Thymus (tissue), 11 donors: ENCODE results near the gene ARPP19. TPM values are rescaled to one million over a fixed set of nuclear protein-coding genes. Genes with fewer than 3 reads are reported as not detected.
"Not testable (repeated sequence)": the region's sequence is repeated elsewhere in the genome, so short reads cannot be mapped to it uniquely, and the experiment has no call there.

Experiments
- DNase-seq, 9 donors: peaks; one replicate each; pipeline ENCODE4 v3.0.0-alpha.2; 2013; ENCODE audit warnings: low spot score in 9 of 9, low read depth in 6 of 9, missing footprints in 1 of 9
- H3K27ac ChIP-seq, 2 donors: one replicate each; pipeline ENCODE4 v1.5.1; 2013; ENCODE audit warnings: control low read depth in 1 of 2, low read depth in 1 of 2, low read length in 1 of 2, mild to moderate bottlenecking in 1 of 2, moderate library complexity in 1 of 2
- H3K27me3 ChIP-seq, 2 donors: one replicate each; pipeline ENCODE4 v1.5.1; 2013; ENCODE audit warnings: low read length in 1 of 2; ENCODE audit not compliant: control insufficient read depth in 2 of 2, insufficient read depth in 1 of 2
- H3K36me3 ChIP-seq, 2 donors: one replicate each; pipeline ENCODE4 v1.5.1; 2013; ENCODE audit warnings: low read length in 1 of 2, mild to moderate bottlenecking in 1 of 2, moderate library complexity in 1 of 2; ENCODE audit not compliant: control insufficient read depth in 2 of 2, insufficient read depth in 2 of 2
- H3K4me1 ChIP-seq, 2 donors: one replicate each; pipeline ENCODE4 v1.5.1; 2013; ENCODE audit warnings: low read length in 2 of 2; ENCODE audit not compliant: control insufficient read depth in 2 of 2, insufficient read depth in 2 of 2
- H3K4me3 ChIP-seq, 2 donors: one replicate each; pipeline ENCODE4 v1.5.1; 2013; ENCODE audit warnings: low read length in 2 of 2, control low read depth in 1 of 2, mild to moderate bottlenecking in 1 of 2
- H3K9me3 ChIP-seq, 2 donors: one replicate each; pipeline ENCODE4 v1.5.1; 2013; ENCODE audit warnings: low read length in 1 of 2, mild to moderate bottlenecking in 1 of 2; ENCODE audit not compliant: control insufficient read depth in 2 of 2, insufficient read depth in 1 of 2
- WGBS: extraction: QIAGEN DNeasy Blood & Tissue Kit; methylation state at CpG from one replicate; pipeline ENCODE4 v1.1.7; 2013; 5-methylcytosine and 5-hydroxymethylcytosine counted together
- polyA plus RNA-seq: library from polyadenylated mRNA; stranded (reverse); fragments of 200-250 nt; gene quantifications from one replicate; pipeline ENCODE4 v1.2.3, GENCODE V29; 2013
- total RNA-seq: library from RNA; stranded (reverse); fragments of 120-200 nt; gene quantifications from one replicate; pipeline ENCODE4 v1.2.4, GENCODE V29; 2013
- donor health status: healthy.

Gene ARPP19
- total and polyA plus RNA-seq, 2 donors: 48.3 to 72.2 TPM

GRCh38 chr15:52521682-52522081 is 47.1 kb downstream of the ARPP19 start:
- H3K9me3 ChIP-seq: no peaks in the 10 kb centered on the region
- 98% methylated on average over 3 of the region's 3 CpGs for WGBS
- H3K27me3 ChIP-seq: no peaks in the 10 kb centered on the region
- no peak for DNase-seq
- no peak overlapping the region for H3K4me3 ChIP-seq
- no peak overlapping the region for H3K27ac ChIP-seq
- no peaks in the 10 kb centered on the region for H3K4me1 ChIP-seq
- H3K36me3 ChIP-seq: no peaks in the 10 kb centered on the region

GRCh38 chr15:52520421-52520820 is 48.4 kb downstream of the ARPP19 start:
- DNase-seq: no peak
- Histone ChIP-seq H3K27ac (no peak overlapping the region), H3K36me3 (no peaks in the 10 kb centered on the region), H3K4me3 (no peak overlapping the region), H3K9me3 (no peaks in the 10 kb centered on the region), H3K27me3 (no peaks in the 10 kb centered on the region), H3K4me1 (no peaks in the 10 kb centered on the region)

DNA sequence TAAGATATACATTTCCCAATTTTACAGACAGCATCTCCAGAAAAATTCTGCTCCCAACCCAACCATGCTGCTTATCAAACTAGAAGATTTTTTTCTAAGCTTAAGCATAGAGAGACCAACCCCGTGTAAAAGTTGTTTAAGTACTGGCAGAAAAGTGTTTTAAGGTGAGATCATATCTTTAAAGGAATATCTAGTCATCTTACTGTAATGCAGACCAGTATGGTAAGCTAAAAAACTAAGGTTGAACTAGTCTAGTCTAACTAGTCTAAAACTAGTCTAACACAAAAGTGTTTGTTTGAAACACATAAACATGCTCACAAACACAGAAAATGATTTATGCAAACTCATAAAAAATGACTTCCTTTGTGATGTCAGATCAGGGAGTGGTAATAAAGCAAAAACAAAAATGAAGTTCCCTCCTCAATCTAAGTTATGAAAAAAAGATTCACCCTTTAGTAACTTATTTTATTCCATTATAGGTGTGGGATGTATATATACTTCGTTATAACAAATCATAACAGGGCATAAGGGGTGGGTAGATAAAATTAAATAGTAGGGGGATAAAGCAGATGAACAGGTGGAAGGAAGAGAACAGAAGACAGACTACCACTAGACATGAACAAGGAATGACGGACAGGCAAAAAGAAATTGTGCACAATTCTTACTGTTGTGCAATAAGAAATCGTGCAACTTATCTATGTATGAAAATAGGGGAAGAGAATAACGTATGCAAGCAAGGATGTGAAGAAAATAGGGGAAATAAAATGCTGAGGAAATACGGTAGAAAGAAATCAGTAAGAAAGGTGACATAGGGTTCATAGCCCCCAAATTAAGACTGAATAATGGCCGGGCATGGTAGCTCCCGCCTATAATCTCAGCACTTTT is 50.1 kb downstream of the ARPP19 start:
- Histone ChIP-seq H3K36me3 (no peaks in the 10 kb centered on the region), H3K27me3 (no peaks in the 10 kb centered on the region), H3K27ac (no peak overlapping the region), H3K4me1 (no peaks in the 10 kb centered on the region), H3K4me3 (no peak overlapping the region), H3K9me3 (no peaks in the 10 kb centered on the region)
- no peak for DNase-seq
- 72% methylated on average over 8 of the region's 8 CpGs for WGBS

DNA sequence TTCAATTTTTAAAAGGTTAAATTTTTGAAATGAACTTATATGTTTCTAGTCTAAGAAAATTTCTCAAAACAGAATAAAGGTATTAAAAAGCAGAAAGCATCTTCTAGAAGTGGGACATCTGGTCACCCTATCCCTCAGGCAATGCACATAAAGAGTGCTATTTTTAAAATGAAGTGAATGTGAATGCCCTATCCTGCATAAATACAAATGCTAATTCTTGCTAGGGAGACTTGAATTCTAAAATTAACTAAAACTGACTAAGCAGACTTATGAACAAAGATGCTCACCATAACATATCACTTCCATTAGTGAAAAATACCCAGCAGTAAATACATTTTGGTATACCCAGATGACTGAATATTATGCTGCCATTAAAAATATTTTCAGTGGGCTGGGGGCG is 51.8 kb downstream of the ARPP19 start:
- DNase-seq: no peak
- no peaks in the 10 kb centered on the region for H3K4me1 ChIP-seq
- 96% methylated on average over 1 of the region's 1 CpG for WGBS

DNA sequence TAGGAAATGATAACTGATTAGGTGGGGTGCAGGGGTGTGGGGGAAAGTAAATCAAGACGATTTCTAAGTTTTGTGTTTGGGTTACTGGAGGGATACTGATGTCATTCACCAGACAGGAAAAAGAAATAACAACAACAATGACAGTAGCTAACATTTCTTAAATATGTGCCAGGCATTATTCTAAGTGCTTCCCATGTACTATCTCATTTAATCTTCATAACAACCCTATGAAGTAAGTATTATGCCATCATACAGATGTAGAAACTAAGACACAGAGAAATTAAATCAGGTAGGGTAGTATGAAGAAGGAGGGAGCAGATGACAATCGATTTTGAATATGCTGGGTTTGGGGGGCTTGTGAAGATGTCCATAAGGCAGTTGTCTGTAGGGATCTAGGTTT is 53.5 kb downstream of the ARPP19 start:
- no peak for DNase-seq
- H3K27ac ChIP-seq: no peak overlapping the region
- no peaks in the 10 kb centered on the region for H3K4me1 ChIP-seq
- H3K36me3 ChIP-seq: no peaks in the 10 kb centered on the region
- H3K4me3 ChIP-seq: no peak overlapping the region
- no peaks in the 10 kb centered on the region for H3K9me3 ChIP-seq
- H3K27me3 ChIP-seq: no peaks in the 10 kb centered on the region
- over 99% methylated on average over 2 of the region's 2 CpGs for WGBS

More for the DNA sequence above, 51.8 kb downstream of the ARPP19 start:
- Histone ChIP-seq H3K27me3 (no peaks in the 10 kb centered on the region), H3K36me3 (no peaks in the 10 kb centered on the region), H3K4me3 (no peak overlapping the region), H3K27ac (no peak overlapping the region), H3K9me3 (no peaks in the 10 kb centered on the region)

GRCh38 chr15:52514482-52514881 is 54.3 kb downstream of the ARPP19 start:
- Histone ChIP-seq H3K27ac (no peak overlapping the region), H3K4me3 (no peak overlapping the region), H3K36me3 (no peaks in the 10 kb centered on the region), H3K4me1 (no peaks in the 10 kb centered on the region), H3K27me3 (no peaks in the 10 kb centered on the region), H3K9me3 (no peaks in the 10 kb centered on the region)
- DNase-seq: no peak
- 97% methylated on average over 1 of the region's 1 CpG for WGBS

GRCh38 chr15:52512869-52513268 is 56.0 kb downstream of the ARPP19 start:
- not testable (repeated sequence) for H3K36me3 ChIP-seq, H3K4me1 ChIP-seq, H3K27ac ChIP-seq, H3K4me3 ChIP-seq, H3K9me3 ChIP-seq, DNase-seq, H3K27me3 ChIP-seq
- WGBS: 97% methylated on average over 8 of the region's 8 CpGs

- H3K27ac ChIP-seq: no peak overlapping the region
- WGBS: 94% methylated on average over 2 of the region's 2 CpGs
- H3K9me3 ChIP-seq: no peaks in the 10 kb centered on the region
- no peak overlapping the region for H3K4me3 ChIP-seq
- H3K4me1 ChIP-seq: no peaks in the 10 kb centered on the region
- DNase-seq: no peak
- H3K36me3 ChIP-seq: no peaks in the 10 kb centered on the region
- no peaks in the 10 kb centered on the region for H3K27me3 ChIP-seq
Measured at GRCh38 chr15:52511084-52511483, 57.7 kb downstream of the ARPP19 start.

DNA sequence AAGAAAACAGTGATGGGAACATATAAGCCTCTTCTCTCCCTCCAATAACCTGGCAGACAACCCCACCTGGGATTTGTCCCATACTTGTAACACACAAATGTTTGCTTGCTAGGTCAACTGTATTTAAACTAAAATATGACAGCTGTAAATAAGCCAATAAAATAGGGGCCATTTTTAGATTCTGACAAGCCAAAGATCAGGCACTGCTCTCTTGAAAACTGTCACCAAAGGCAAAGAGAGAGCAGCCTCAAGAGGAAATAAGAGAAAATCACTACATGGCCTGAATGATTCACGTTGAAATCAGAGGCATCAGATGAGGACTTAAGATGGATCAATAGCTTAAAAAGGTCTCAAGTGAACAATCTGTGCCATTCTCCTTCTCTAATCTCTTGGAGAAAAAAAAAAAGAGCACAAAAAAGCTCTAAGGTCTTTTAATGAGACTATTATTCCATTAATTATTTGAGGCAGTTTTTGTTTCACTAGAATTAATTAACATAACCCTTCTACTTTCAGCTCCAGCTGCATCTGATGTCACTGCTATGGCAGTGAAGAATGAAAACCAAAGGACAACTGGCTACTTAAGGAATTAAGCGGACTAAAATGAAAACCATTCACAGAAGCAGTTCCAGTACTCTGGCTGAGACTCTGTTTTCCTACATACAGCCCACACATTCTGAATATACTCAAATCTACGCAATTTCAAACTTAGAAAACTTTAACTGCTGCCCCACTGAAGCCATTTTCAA is 59.2 kb downstream of the ARPP19 start:
- no peak for DNase-seq
- H3K27ac ChIP-seq: no peak overlapping the region
- H3K27me3 ChIP-seq: no peaks in the 10 kb centered on the region
- 94% methylated on average over 3 of the region's 3 CpGs for WGBS
- no peaks in the 10 kb centered on the region for H3K9me3 ChIP-seq
- no peak overlapping the region for H3K4me3 ChIP-seq
- H3K36me3 ChIP-seq: no peaks in the 10 kb centered on the region
- H3K4me1 ChIP-seq: no peaks in the 10 kb centered on the region
